Measurements from ENCODE around the gene CD36. TPM values are rescaled to one million over a fixed set of nuclear protein-coding genes. Genes with fewer than 3 reads are reported as not detected.
"Not testable (repeated sequence)": the region's sequence is repeated elsewhere in the genome, so short reads cannot be mapped to it uniquely, and the experiment has no call there.

Gene CD36
- total and polyA plus RNA-seq, 2 of the 8 experiments (the other 6 are each of a cell fraction or from before 2014, with no cell fraction given): 0.33 to 0.60 TPM

DNA sequence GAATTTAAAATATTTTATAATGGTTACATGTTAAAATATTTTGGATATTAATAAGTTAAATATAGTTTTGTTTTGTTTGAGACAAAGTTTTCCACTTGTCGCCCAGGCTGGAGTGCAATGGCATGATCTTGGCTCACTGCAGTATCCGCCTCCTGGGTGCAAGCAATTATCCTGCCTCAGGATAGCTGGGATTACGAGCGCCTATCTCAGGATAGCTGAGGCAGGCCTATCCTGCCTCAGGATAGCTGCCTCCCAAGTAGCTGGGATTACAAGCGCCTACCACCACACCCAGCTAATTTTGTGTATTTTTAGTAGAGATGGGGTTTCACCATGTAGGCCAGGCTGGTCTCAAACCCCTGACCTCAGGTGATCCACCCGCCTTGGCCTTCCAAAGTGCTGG, 30.9 kb downstream of the CD36 start:
- H2BK20ac ChIP-seq (ENCODE audit: low read length); H4K91ac ChIP-seq (replicated peaks; ENCODE audit: insufficient read length, low read length); POLR2A ChIA-PET (ENCODE audit: partially characterized antibody); H3K27me3 ChIP-seq (replicated peaks in 1 of 4; ENCODE audit: control insufficient read depth in 3 of 4, extremely low read depth in 1 of 4, insufficient read depth in 3 of 4, low read length in 3 of 4); H3K9ac ChIP-seq (replicated peaks in 1 of 4; ENCODE audit: extremely low read depth in 1 of 4, low read depth in 3 of 4, low read length in 3 of 4); H3K4me1 ChIP-seq (replicated peaks in 1 of 4; ENCODE audit: control insufficient read depth in 3 of 4, insufficient read depth in 4 of 4, low read length in 3 of 4); H2AK5ac ChIP-seq (ENCODE audit: low read depth, low read length); H3K4me2 ChIP-seq (ENCODE audit: insufficient read depth in 1 of 2, low read depth in 2 of 2, low read length in 2 of 2); FAIRE-seq; H4K8ac ChIP-seq (ENCODE audit: extremely low read depth, insufficient read depth, low read length); DNase-seq (ENCODE audit: low read depth in 1 of 2, low spot score in 2 of 2); H3K79me1 ChIP-seq (ENCODE audit: low read depth, low read length); H2BK5ac ChIP-seq (ENCODE audit: low read depth, low read length); H3K4me3 ChIP-seq (ENCODE audit: extremely low read depth in 1 of 4, insufficient read depth in 2 of 4, low read depth in 3 of 4, low read length in 4 of 4); H3K14ac ChIP-seq (ENCODE audit: insufficient read length); H3K9me3 ChIP-seq (ENCODE audit: insufficient read depth in 2 of 2, low read depth in 1 of 2, low read length in 1 of 2); H3K23me2 ChIP-seq (ENCODE audit: low read depth, low read length); H4K20me1 ChIP-seq (replicated peaks in 1 of 2; ENCODE audit: control insufficient read depth in 1 of 2, insufficient read depth in 2 of 2, low read length in 2 of 2); H3K79me2 ChIP-seq (ENCODE audit: control insufficient read depth in 1 of 2, insufficient read depth in 2 of 2, low read length in 2 of 2); H3K27ac ChIP-seq (ENCODE audit: low read depth, low read length); H3K23ac ChIP-seq (ENCODE audit: insufficient read length); H3K4ac ChIP-seq (replicated peaks; ENCODE audit: insufficient read length, low read depth, low read length); H2BK15ac ChIP-seq (ENCODE audit: low read length); H3K18ac ChIP-seq (ENCODE audit: extremely low read depth, low read length); H2BK120ac ChIP-seq (replicated peaks; ENCODE audit: low read depth, low read length); H2BK12ac ChIP-seq (ENCODE audit: low read depth, low read length); H4K5ac ChIP-seq (ENCODE audit: insufficient read length, low read depth, low read length); H3K56ac ChIP-seq (replicated peaks; ENCODE audit: insufficient read length, low read depth, low read length); H3K36me3 ChIP-seq (ENCODE audit: control insufficient read depth in 2 of 4, insufficient read depth in 4 of 4, low read length in 3 of 4); H2AFZ ChIP-seq (ENCODE audit: low read length): not testable (repeated sequence)
- CTCF ChIA-PET (ENCODE audit: partially characterized antibody): interaction anchor here (1.3 kb wide), 1 partner anchor 26 kb away, joined by 3 read pairs; no protein-coding TSS in a partner anchor
- 73% methylated on average over 6 of the region's 6 CpGs; no CpG with 5 or more reads in 1 of the 2 experiments for WGBS, 2 experiments (ENCODE audit: extremely low coverage in 1 of 2, insufficient coverage in 1 of 2, insufficient read length in 1 of 2, insufficient replicate concordance in 2 of 2, low coverage in 1 of 2, low lambda C conversion rate in 2 of 2, missing lambda C conversion rate in 1 of 2)

Data from H1 (cell line).